VCaP (cell line): ENCODE results near the gene DLX6.

Experiments
- H3K27ac ChIP-seq: fragments of 450-650 bp; 2 replicates; pipeline ENCODE4 v1.5.1; 2017
- TF ChIP-seq, protein P1 (sequence below): fragments of 450-650 bp; conservative IDR thresholded peaks from 2 replicates; pipeline ENCODE4 v1.5.1; 2017; ENCODE audit warnings: mild to moderate bottlenecking, moderate library complexity

DLX6 gene

GRCh38 chr7:96996111-96996957 lies 9.0 kb upstream of the DLX6 start:
- H3K27ac ChIP-seq, result no peak overlapping the region
- TF ChIP-seq, protein P1, sequence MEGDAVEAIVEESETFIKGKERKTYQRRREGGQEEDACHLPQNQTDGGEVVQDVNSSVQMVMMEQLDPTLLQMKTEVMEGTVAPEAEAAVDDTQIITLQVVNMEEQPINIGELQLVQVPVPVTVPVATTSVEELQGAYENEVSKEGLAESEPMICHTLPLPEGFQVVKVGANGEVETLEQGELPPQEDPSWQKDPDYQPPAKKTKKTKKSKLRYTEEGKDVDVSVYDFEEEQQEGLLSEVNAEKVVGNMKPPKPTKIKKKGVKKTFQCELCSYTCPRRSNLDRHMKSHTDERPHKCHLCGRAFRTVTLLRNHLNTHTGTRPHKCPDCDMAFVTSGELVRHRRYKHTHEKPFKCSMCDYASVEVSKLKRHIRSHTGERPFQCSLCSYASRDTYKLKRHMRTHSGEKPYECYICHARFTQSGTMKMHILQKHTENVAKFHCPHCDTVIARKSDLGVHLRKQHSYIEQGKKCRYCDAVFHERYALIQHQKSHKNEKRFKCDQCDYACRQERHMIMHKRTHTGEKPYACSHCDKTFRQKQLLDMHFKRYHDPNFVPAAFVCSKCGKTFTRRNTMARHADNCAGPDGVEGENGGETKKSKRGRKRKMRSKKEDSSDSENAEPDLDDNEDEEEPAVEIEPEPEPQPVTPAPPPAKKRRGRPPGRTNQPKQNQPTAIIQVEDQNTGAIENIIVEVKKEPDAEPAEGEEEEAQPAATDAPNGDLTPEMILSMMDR, result no peak

DNA sequence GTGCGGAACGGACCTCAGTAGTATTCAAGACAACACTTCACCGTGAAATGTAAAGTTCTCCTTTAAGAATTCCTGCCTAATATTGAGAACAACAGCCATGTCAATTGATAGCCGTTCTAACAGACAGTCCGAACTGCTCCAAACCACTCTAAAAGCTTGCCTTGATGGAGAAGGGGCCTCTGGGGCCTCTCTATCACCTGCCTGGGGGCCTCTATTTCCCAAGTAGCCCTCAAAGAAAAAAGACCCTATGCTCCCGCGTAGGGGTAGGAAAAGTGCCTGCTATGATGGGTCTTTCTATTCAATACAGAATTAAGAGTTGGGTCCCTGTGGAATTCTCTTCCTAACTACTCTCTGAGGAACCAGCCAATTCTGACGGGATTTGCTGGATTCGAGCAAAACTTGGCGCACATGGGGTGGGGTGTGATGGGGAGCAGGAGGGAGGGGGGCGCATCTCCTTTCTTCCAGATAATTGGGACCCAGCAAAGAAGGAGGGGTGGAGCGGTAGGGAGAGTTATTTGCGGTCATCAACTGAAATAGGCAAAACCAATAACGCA lies 8.3 kb upstream of the DLX6 start:
- TF ChIP-seq, protein P1, result no peak
- no peak overlapping the region for H3K27ac ChIP-seq

- H3K27ac ChIP-seq, result no peak overlapping the region
- TF ChIP-seq, protein P1, result no peak
These were observed 7.8 kb upstream of the DLX6 start for GRCh38 chr7:96997512-96998032.

DNA sequence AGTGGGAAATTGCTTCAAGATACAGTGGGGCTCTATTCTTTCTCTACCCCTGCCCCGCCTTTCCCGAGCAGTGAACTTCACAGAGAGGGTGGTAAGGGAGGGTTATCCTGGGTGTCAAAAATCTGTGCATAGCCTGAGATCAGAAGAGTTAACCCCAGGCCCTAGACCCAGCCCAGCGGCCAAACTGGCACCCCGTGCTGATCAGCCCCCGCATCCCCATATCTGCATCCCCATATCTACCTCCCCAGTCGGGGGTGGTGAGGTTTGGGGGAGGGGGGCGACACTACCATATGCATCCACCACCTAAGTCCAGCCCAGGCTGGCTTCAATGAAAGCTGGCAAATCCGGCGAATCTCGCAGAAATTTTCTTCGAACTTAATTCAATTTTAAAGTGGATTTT lies 7.0 kb upstream of the DLX6 start:
- TF ChIP-seq, protein P1, result no peak
- H3K27ac ChIP-seq, result no peak overlapping the region

DNA sequence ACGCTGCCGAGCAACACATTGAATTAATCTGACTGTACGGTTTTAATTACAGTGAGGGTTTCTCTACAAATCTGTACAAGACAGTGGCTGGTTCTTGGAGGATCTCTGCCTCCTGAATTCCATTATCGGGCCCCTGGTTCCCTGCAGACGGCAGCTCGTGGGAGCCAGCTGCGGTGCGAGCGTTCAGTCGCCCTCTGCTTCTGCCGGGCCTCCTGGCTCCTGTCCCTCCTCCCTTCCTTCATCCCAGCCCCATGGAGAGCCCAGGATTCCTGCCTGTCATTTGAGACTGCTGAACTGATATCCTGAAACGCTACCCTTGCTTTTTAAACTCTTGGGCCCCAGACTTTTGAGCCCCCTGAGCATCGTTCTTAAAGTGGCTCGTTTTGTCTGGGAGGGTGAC lies 6.6 kb upstream of the DLX6 start:
- H3K27ac ChIP-seq, result no peak overlapping the region
- TF ChIP-seq, protein P1, result no peak

GRCh38 chr7:97001221-97001620 lies 4.1 kb upstream of the DLX6 start:
- H3K27ac ChIP-seq, result no peak overlapping the region
- TF ChIP-seq, protein P1, result no peak

DNA sequence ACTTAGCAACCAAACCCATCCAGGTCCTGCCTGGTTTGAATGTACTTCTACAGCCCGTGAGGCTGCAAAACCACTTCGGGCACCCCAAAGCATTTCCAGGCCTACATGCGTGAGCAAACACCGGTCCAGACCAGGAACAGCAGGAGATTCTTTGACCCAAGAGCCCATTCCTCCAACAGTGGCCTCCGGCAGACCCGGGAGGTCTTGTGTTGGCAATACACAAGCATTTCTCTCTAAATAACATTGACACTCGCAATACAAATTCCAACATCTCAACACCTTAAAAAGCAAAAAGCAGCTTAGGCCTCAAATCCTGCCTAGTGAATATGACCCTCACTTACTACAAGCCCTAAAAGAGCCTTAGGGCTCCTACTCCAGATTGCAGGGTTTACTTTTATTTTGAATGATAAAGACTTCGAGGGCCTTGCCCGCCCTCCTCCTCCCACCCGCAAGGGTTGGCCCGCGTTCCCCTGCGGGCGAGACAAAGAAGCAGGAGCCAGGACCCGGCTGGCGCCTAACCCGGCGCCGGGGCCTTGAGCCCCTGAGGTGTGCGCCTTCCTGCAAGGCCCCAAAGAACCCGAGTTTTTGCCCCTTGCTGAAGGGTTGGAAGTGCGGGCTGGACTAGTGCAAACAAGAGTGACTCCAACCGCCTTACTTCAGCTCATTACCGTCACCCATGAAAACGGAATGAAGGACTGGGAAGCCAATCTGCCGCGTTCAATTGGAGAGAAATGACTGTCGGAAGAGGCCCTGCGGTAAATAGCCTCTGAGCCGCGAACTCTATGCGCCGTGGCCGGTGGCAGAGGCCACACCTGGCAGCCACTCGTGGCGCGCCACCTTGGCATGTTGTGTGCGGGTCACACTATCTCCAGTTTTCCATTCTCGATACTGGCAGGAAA lies 3.4 kb upstream of the DLX6 start:
- TF ChIP-seq, protein P1, result no peak
- no peak overlapping the region for H3K27ac ChIP-seq
